Liver (tissue), 9 donors: Measurements from ENCODE around the gene TMTC1. TPM values are rescaled to one million over a fixed set of nuclear protein-coding genes. Genes with fewer than 3 reads are reported as not detected.

Experiments
- DNase-seq: peaks from one replicate; pipeline ENCODE4 v3.0.0-alpha.2; 2017; ENCODE audit warnings: low spot score
- H3K27ac ChIP-seq, 2 donors: one replicate each; pipeline ENCODE4 v1.7.0; 2013; ENCODE audit warnings: inconsistent platforms in 2 of 2, low read length in 2 of 2, control low read depth in 1 of 2, low read depth in 1 of 2, mild to moderate bottlenecking in 1 of 2
- H3K27me3 ChIP-seq, 4 donors: one replicate each; pipeline versions ENCODE4 v1.6.1 to v1.7.0; 2013; ENCODE audit warnings: low read length in 3 of 4, inconsistent platforms in 1 of 4, mild to moderate bottlenecking in 1 of 4, moderate library complexity in 1 of 4; ENCODE audit not compliant: control insufficient read depth in 4 of 4, insufficient read depth in 4 of 4
- H3K36me3 ChIP-seq, 4 donors: one replicate each; pipeline versions ENCODE4 v1.6.1 to v1.7.0; 2013; ENCODE audit warnings: low read length in 3 of 4, mild to moderate bottlenecking in 3 of 4, low read depth in 1 of 4, moderate library complexity in 1 of 4; ENCODE audit not compliant: control insufficient read depth in 4 of 4, insufficient read depth in 3 of 4
- H3K4me1 ChIP-seq, 4 donors: one replicate each; pipeline versions ENCODE4 v1.6.1 to v1.7.0; 2013; ENCODE audit warnings: low read length in 3 of 4, mild to moderate bottlenecking in 3 of 4, moderate library complexity in 1 of 4; ENCODE audit not compliant: control insufficient read depth in 4 of 4, insufficient read depth in 4 of 4
- H3K4me3 ChIP-seq, 3 donors: one replicate each; pipeline versions ENCODE4 v1.6.1 to v1.7.0; 2013; ENCODE audit warnings: low read length in 3 of 3, control low read depth in 1 of 3, low read depth in 1 of 3, mild to moderate bottlenecking in 1 of 3
- H3K9ac ChIP-seq, 2 donors: one replicate each; pipeline ENCODE4 v1.7.0; 2013; ENCODE audit warnings: low read length in 2 of 2, mild to moderate bottlenecking in 2 of 2, moderate library complexity in 2 of 2, control low read depth in 1 of 2, low read depth in 1 of 2
- H3K9me3 ChIP-seq, 4 donors: one replicate each; pipeline versions ENCODE4 v1.6.1 to v1.7.0; 2013; ENCODE audit warnings: low read length in 3 of 4; ENCODE audit not compliant: control insufficient read depth in 4 of 4
- ATF3 ChIP-seq: IDR thresholded peaks from 2 replicates; pipeline ENCODE4 v1.6.1; 2016; ENCODE audit warnings: antibody characterized with exemption
- CTCF ChIP-seq: fragments of 150-350 bp; IDR thresholded peaks from 2 replicates; pipeline ENCODE4 v1.5.1; 2017; ENCODE audit warnings: improper control_type of control experiment, low read depth, low read length; ENCODE audit not compliant: missing input control
- EGR1 ChIP-seq, 2 donors: IDR thresholded peaks; 2 replicates each; pipeline ENCODE4 v1.6.1; 2016 to 2018; ENCODE audit warnings: antibody characterized with exemption in 2 of 2, low read depth in 2 of 2
- FOXA1 ChIP-seq: IDR thresholded peaks from 2 replicates; pipeline ENCODE4 v1.6.1; 2016; ENCODE audit warnings: antibody characterized with exemption
- FOXA2 ChIP-seq: IDR thresholded peaks from 2 replicates; pipeline ENCODE4 v1.6.1; 2016; ENCODE audit warnings: antibody characterized with exemption
- GABPA ChIP-seq, 2 donors: IDR thresholded peaks in 1 of 2; conservative IDR thresholded peaks in 1 of 2; 2 replicates each; pipeline ENCODE4 v1.6.1; 2016; ENCODE audit warnings: antibody characterized with exemption in 2 of 2, mild to moderate bottlenecking in 1 of 2, moderate library complexity in 1 of 2
- HNF4A ChIP-seq, 2 donors: conservative IDR thresholded peaks; 2 replicates each; pipeline ENCODE4 v1.6.1; 2016; ENCODE audit warnings: antibody characterized with exemption in 2 of 2, mild to moderate bottlenecking in 2 of 2
- HNF4G ChIP-seq: IDR thresholded peaks from 2 replicates; pipeline ENCODE4 v1.6.1; 2016; ENCODE audit warnings: antibody characterized with exemption
- JUND ChIP-seq, 2 donors: IDR thresholded peaks; 2 replicates each; pipeline ENCODE4 v1.6.1; 2016; ENCODE audit warnings: antibody characterized with exemption in 2 of 2
- MAX ChIP-seq: IDR thresholded peaks from 2 replicates; pipeline ENCODE4 v1.6.1; 2016; ENCODE audit warnings: antibody characterized with exemption
- NR2F2 ChIP-seq: IDR thresholded peaks from 2 replicates; pipeline ENCODE4 v1.6.1; 2016; ENCODE audit warnings: antibody characterized with exemption
- RAD21 ChIP-seq, 2 donors: IDR thresholded peaks; 2 replicates each; pipeline ENCODE4 v1.6.1; 2016; ENCODE audit warnings: antibody characterized with exemption in 2 of 2, mild to moderate bottlenecking in 2 of 2
- REST ChIP-seq: IDR thresholded peaks from 2 replicates; pipeline ENCODE4 v1.6.1; 2016; ENCODE audit warnings: antibody characterized with exemption, mild to moderate bottlenecking
- RXRA ChIP-seq, 2 donors: IDR thresholded peaks; 2 replicates each; pipeline ENCODE4 v1.6.1; 2017 to 2018; ENCODE audit warnings: antibody characterized with exemption in 2 of 2, mild to moderate bottlenecking in 1 of 2
- SP1 ChIP-seq: IDR thresholded peaks from 2 replicates; pipeline ENCODE4 v1.6.1; 2018; ENCODE audit warnings: antibody characterized with exemption, mild to moderate bottlenecking
- TAF1 ChIP-seq: conservative IDR thresholded peaks from 2 replicates; pipeline ENCODE4 v1.6.1; 2016; ENCODE audit warnings: antibody characterized with exemption, mild to moderate bottlenecking
- YY1 ChIP-seq: IDR thresholded peaks from 2 replicates; pipeline ENCODE4 v1.6.1; 2016; ENCODE audit warnings: antibody characterized with exemption, mild to moderate bottlenecking
- ZBTB33 ChIP-seq: IDR thresholded peaks from 2 replicates; pipeline ENCODE4 v1.6.1; 2016; ENCODE audit warnings: antibody characterized with exemption
- WGBS: extraction: QIAGEN DNeasy Blood & Tissue Kit; methylation state at CpG from one replicate; pipeline ENCODE4 v1.1.7; 2013; 5-methylcytosine and 5-hydroxymethylcytosine counted together
- polyA plus RNA-seq, 2 donors: library from polyadenylated mRNA; stranded (reverse) in 1 of 2; unstranded in 1 of 2; fragments of 200-250 nt in 1 of 2; fragments of >200 nt in 1 of 2; fragmentation: Nextera tagmentation in 1 of 2; extraction: Ambion mirVana in 1 of 2; gene quantifications; one replicate each; pipeline versions ENCODE4 v1.2.1 to v1.2.3, GENCODE V29; 2013 to 2015
- total RNA-seq, 2 donors: library from RNA; depleted of rRNA; stranded (reverse); fragments of >200 nt; gene quantifications; one replicate each; pipeline ENCODE4 v1.2.3, GENCODE V29; 2014
- donor health status: healthy.
- donor health status: healthy.
- donor health status: healthy.
- donor health status: healthy.
- donor health status: healthy.

TMTC1 gene
- total and polyA plus RNA-seq, 4 donors = 0.76 to 3.3 (median 2.1) TPM

GRCh38 chr12:29682088-29682487, 101.7 kb downstream of the TMTC1 start:
- 94% methylated on average over 3 of the region's 3 CpGs for whole genome bisulfite sequencing

More at GRCh38 chr12:29682088-29682487, 101.7 kb downstream of the TMTC1 start:
- Histone ChIP-seq H3K4me1 (no peaks in the 10 kb centered on the region), H3K27me3 (no peaks in the 10 kb centered on the region), H3K9me3 (no peaks in the 10 kb centered on the region), H3K4me3 (no peak overlapping the region), H3K27ac (no peak overlapping the region), H3K36me3 (no peaks in the 10 kb centered on the region), H3K9ac (no peak overlapping the region)
- TF ChIP-seq TAF1 = no peak
- no peak for TF ChIP-seq FOXA1
- no peak for TF ChIP-seq EGR1 (IDR thresholded peaks at IDR 0.05; ENCODE audit: low read depth in 2 of 2)
- TF ChIP-seq NR2F2 = no peak
- no peak for TF ChIP-seq HNF4G
- TF ChIP-seq ATF3 = no peak
- TF ChIP-seq YY1 = no peak
- TF ChIP-seq REST = no peak
- TF ChIP-seq RAD21 (IDR thresholded peaks at IDR 0.05) = no peak
- TF ChIP-seq JUND (IDR thresholded peaks at IDR 0.05) = no peak
- no peak for TF ChIP-seq HNF4A (conservative IDR thresholded peaks at IDR 0.05)
- no peak for TF ChIP-seq CTCF
- TF ChIP-seq SP1 = no peak
- no peak for TF ChIP-seq FOXA2
- no peak for TF ChIP-seq MAX
- no peak for TF ChIP-seq ZBTB33
- TF ChIP-seq GABPA (IDR thresholded peaks at IDR 0.05 in 1 of 2, conservative IDR thresholded peaks at IDR 0.05 in 1 of 2) = no peak
- no peak for TF ChIP-seq RXRA (IDR thresholded peaks at IDR 0.05)
- no peak for DNase-seq
